ENCODE results near the gene BRSK2.

Gene BRSK2

DNA sequence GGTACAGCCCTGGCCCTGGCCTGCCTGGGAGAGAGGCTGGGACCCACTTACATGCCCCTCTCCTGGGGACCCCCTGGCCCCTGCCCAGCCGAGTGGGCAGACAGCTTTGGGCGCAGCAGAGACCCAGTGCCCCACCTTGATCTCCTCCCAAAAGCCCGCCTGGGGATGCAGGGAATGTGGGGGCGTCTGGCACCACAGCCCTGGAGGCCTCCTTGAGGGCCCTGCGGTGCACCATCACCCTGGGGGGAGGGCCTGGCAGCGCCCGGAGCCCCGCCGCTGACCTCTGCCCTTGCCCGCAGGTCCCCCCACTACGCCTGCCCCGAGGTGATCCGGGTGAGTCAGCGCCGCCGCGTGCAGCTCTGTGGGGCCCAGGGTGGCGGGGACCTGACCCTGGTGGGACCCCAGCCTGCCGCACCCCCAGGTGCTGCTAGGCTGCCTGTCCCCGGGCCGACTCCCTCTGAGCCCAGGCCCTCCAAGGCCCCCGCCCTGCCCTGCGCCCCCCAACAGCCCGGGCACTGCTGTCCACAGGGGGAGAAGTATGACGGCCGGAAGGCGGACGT lies 53.2 kb downstream of the BRSK2 start:
- no peaks in the 10 kb centered on the region for H3K4me1 ChIP-seq (ENCODE audit: control insufficient read depth, insufficient read depth, low read length, poor library complexity, severe bottlenecking)
- H3K9me3 ChIP-seq (ENCODE audit: control insufficient read depth, low read length) = no peaks in the 10 kb centered on the region
- H3K27ac ChIP-seq (ENCODE audit: insufficient read depth, low read length, poor library complexity, severe bottlenecking) = no peak overlapping the region
- no peak for DNase-seq
- no peak overlapping the region for H3K4me3 ChIP-seq (ENCODE audit: insufficient read depth, low read depth, low read length, poor library complexity, severe bottlenecking)
- no peaks in the 10 kb centered on the region for H3K27me3 ChIP-seq (replicated peaks; ENCODE audit: control insufficient read depth, insufficient read depth, low read length, poor library complexity, severe bottlenecking)
- no peaks in the 10 kb centered on the region for H3K36me3 ChIP-seq (ENCODE audit: control insufficient read depth, insufficient read depth, low read length)

DNA sequence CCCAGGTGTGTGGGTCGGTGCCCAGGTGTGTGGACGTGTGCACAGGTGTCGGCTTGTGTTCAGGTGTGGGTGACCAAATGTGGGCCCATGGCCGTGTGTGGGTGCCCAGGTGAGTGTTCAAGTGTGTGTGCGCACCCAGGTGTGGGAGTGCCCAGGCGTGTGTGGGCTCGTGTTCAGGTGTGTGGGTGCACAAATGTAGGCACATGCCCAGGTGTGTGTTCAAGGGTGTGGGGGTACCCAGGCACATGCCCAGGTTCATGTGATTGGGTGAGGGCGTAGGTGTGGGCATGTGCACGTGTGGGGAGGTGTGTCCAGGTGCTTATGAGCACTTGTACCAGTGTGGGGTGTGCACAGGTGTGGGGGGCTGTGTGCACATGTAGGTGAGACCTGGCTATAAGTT lies 54.0 kb downstream of the BRSK2 start:
- H3K9me3 ChIP-seq (ENCODE audit: control insufficient read depth, low read length) = no peaks in the 10 kb centered on the region
- H3K4me3 ChIP-seq (ENCODE audit: insufficient read depth, low read depth, low read length, poor library complexity, severe bottlenecking) = no peak overlapping the region
- no peaks in the 10 kb centered on the region for H3K27me3 ChIP-seq (replicated peaks; ENCODE audit: control insufficient read depth, insufficient read depth, low read length, poor library complexity, severe bottlenecking)
- DNase-seq = no peak
- no peaks in the 10 kb centered on the region for H3K36me3 ChIP-seq (ENCODE audit: control insufficient read depth, insufficient read depth, low read length)
- H3K4me1 ChIP-seq (ENCODE audit: control insufficient read depth, insufficient read depth, low read length, poor library complexity, severe bottlenecking) = no peaks in the 10 kb centered on the region
- no peak overlapping the region for H3K27ac ChIP-seq (ENCODE audit: insufficient read depth, low read length, poor library complexity, severe bottlenecking)

- no peak for DNase-seq
- Histone ChIP-seq H3K4me1 (ENCODE audit: control insufficient read depth, insufficient read depth, low read length, poor library complexity, severe bottlenecking) (no peaks in the 10 kb centered on the region), H3K4me3 (ENCODE audit: insufficient read depth, low read depth, low read length, poor library complexity, severe bottlenecking) (no peak overlapping the region), H3K9me3 (ENCODE audit: control insufficient read depth, low read length) (no peaks in the 10 kb centered on the region), H3K27ac (ENCODE audit: insufficient read depth, low read length, poor library complexity, severe bottlenecking) (no peak overlapping the region), H3K36me3 (ENCODE audit: control insufficient read depth, insufficient read depth, low read length) (no peaks in the 10 kb centered on the region), H3K27me3 (replicated peaks; ENCODE audit: control insufficient read depth, insufficient read depth, low read length, poor library complexity, severe bottlenecking) (no peaks in the 10 kb centered on the region)
Measured at GRCh38 chr11:1444321-1444720, 54.6 kb downstream of the BRSK2 start.

DNA sequence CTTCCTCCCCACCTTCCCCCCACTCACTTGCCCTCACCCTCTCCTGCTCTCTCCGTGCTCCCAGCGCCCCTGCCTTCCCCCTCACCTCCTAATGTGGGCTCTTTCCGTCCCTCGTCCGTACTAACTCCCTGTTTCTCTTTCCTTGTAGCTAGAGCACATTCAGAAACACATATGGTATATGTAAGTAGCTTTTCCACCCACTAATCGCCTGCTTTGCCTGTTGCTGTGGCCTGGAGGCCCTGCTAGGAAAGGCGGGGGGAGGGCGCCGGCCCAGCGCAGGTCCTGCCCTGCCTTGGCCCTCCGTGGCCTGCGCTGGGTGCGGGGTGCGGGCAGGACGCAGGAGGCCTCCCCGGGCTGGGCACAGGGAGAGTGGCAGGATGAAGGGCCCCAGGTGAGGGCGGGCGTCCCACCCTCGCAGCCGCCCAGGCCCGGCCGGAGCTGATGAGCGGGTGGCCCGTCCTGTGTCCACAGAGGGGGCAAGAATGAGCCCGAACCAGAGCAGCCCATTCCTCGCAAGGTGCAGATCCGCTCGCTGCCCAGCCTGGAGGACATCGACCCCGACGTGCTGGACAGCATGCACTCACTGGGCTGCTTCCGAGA lies 55.2 kb downstream of the BRSK2 start:
- no peak overlapping the region for H3K27ac ChIP-seq (ENCODE audit: insufficient read depth, low read length, poor library complexity, severe bottlenecking)
- no peaks in the 10 kb centered on the region for H3K9me3 ChIP-seq (ENCODE audit: control insufficient read depth, low read length)
- H3K36me3 ChIP-seq (ENCODE audit: control insufficient read depth, insufficient read depth, low read length) = no peaks in the 10 kb centered on the region
- H3K4me1 ChIP-seq (ENCODE audit: control insufficient read depth, insufficient read depth, low read length, poor library complexity, severe bottlenecking) = no peaks in the 10 kb centered on the region
- no peaks in the 10 kb centered on the region for H3K27me3 ChIP-seq (replicated peaks; ENCODE audit: control insufficient read depth, insufficient read depth, low read length, poor library complexity, severe bottlenecking)
- no peak overlapping the region for H3K4me3 ChIP-seq (ENCODE audit: insufficient read depth, low read depth, low read length, poor library complexity, severe bottlenecking)
- DNase-seq = no peak

DNA sequence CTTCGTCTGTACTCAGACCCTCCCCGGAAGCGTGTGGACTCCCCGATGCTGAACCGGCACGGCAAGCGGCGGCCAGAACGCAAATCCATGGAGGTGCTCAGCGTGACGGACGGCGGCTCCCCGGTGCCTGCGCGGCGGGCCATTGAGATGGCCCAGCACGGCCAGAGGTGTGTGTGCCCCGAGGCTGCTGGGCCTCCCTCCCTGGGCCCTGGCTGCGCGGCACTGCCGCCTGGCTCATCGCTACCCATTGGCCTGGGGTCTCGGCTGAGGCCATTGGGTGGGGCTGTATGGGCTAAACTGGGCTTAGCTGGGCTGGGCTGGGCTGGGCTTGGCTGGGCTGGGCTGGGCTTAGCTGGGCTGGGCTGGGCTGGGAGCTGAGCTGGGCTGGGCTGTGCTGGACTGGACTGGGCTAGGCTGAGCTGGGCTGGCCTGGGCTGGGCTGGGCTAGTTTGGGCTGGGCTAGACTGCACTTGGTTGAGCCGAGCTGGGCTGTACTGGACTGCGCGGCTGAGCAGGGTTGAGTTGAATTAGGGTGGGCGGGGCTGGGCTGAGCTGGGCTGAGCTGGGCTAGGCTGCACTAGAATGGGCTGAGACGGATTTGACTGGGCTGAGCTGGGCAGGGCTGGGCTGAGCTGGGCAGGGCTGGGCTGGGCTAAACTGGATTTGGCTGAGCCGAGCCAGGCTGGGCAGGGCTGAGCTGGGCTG lies 56.2 kb downstream of the BRSK2 start:
- Histone ChIP-seq H3K9me3 (ENCODE audit: control insufficient read depth, low read length) (no peaks in the 10 kb centered on the region), H3K36me3 (ENCODE audit: control insufficient read depth, insufficient read depth, low read length) (no peaks in the 10 kb centered on the region), H3K4me3 (ENCODE audit: insufficient read depth, low read depth, low read length, poor library complexity, severe bottlenecking) (no peak overlapping the region), H3K27me3 (replicated peaks; ENCODE audit: control insufficient read depth, insufficient read depth, low read length, poor library complexity, severe bottlenecking) (no peaks in the 10 kb centered on the region), H3K27ac (ENCODE audit: insufficient read depth, low read length, poor library complexity, severe bottlenecking) (no peak overlapping the region), H3K4me1 (ENCODE audit: control insufficient read depth, insufficient read depth, low read length, poor library complexity, severe bottlenecking) (no peaks in the 10 kb centered on the region)
- no peak for DNase-seq

GRCh38 chr11:1446623-1447022 lies 56.9 kb downstream of the BRSK2 start:
- H3K4me1 ChIP-seq (ENCODE audit: control insufficient read depth, insufficient read depth, low read length, poor library complexity, severe bottlenecking) = no peaks in the 10 kb centered on the region
- H3K4me3 ChIP-seq (ENCODE audit: insufficient read depth, low read depth, low read length, poor library complexity, severe bottlenecking) = no peak overlapping the region
- H3K36me3 ChIP-seq (ENCODE audit: control insufficient read depth, insufficient read depth, low read length) = no peaks in the 10 kb centered on the region
- no peaks in the 10 kb centered on the region for H3K9me3 ChIP-seq (ENCODE audit: control insufficient read depth, low read length)
- DNase-seq = no peak
- no peaks in the 10 kb centered on the region for H3K27me3 ChIP-seq (replicated peaks; ENCODE audit: control insufficient read depth, insufficient read depth, low read length, poor library complexity, severe bottlenecking)
- no peak overlapping the region for H3K27ac ChIP-seq (ENCODE audit: insufficient read depth, low read length, poor library complexity, severe bottlenecking)

DNA sequence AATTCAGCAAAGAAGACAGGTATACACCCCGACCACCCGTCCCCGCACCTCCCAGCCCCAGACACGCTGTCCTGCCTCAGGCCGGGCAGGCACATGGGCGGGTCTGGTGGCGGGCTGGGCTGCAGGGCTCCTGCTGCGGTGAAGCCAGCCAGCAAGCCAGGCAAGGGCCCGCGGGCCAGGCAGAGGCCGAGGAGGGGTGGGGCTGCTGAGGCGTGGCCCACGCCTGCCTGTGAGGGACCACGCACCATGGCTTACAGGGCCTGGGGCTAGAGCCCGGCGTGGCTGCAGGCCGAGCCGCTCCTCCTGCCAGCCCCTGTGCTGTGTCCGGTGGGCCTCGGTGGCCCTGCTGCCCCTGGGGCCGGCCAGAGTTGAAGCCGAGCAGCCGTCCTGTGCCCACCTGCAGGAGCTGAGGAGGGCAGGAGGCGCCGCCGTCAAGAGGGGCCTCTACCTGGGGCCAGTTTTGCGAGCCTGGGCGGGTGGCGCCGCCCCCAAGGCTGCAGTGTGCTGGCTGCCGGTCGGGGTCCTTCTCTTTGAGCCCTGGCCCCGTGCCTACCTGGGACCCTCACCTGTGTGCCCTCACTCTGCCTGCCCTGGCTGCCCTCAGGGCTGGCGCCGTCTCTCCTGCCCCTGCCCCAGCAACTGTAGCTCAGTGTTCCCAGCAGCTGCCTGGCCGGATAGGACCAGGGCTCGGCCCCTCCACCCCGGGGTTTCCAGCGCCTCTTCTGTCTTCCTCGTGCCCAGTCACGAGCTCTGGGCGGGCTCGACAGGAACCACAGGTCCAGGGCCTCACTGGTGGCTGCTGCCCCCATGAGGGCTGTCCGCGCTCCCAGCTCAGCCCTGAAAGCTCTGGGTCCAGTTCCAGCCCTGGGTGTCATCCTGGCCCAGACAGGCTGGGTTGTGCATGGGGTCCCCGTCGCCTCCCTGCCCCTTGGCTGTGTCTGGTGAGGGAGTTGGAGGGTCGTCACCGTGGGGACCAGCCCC lies 58.4 kb downstream of the BRSK2 start:
- no peaks in the 10 kb centered on the region for H3K36me3 ChIP-seq (ENCODE audit: control insufficient read depth, insufficient read depth, low read length)
- H3K4me1 ChIP-seq (ENCODE audit: control insufficient read depth, insufficient read depth, low read length, poor library complexity, severe bottlenecking) = no peaks in the 10 kb centered on the region
- no peak overlapping the region for H3K27ac ChIP-seq (ENCODE audit: insufficient read depth, low read length, poor library complexity, severe bottlenecking)
- H3K4me3 ChIP-seq (ENCODE audit: insufficient read depth, low read depth, low read length, poor library complexity, severe bottlenecking) = no peak overlapping the region
- H3K27me3 ChIP-seq (replicated peaks; ENCODE audit: control insufficient read depth, insufficient read depth, low read length, poor library complexity, severe bottlenecking) = no peaks in the 10 kb centered on the region
- H3K9me3 ChIP-seq (ENCODE audit: control insufficient read depth, low read length) = no peaks in the 10 kb centered on the region
- no peak for DNase-seq

DNA sequence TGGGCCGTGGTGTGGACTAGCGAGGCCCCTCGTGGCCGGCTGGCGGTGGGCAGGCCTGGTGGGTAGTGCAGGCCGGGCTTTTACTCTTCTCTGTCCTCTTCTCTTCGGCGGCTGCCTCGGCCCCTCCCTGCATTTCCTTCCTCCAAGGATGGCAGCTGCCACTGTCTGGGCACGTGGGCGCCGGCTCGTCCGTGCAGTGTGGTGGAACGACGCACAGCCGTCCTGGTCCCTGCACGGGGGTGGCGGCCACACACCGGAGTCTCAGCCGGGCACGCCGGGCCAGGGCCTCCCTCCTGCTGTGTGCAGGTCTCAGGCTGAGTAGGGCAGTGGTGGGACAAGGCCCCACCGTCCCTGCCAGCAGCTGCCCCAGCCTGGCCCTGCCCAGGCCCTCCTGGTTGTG lies 59.1 kb downstream of the BRSK2 start:
- no peaks in the 10 kb centered on the region for H3K36me3 ChIP-seq (ENCODE audit: control insufficient read depth, insufficient read depth, low read length)
- peaks cover 2% of the 10 kb centered on the region for H3K4me1 ChIP-seq (ENCODE audit: control insufficient read depth, insufficient read depth, low read length, poor library complexity, severe bottlenecking)
- no peaks in the 10 kb centered on the region for H3K9me3 ChIP-seq (ENCODE audit: control insufficient read depth, low read length)
- no peak for DNase-seq
- H3K27ac ChIP-seq (ENCODE audit: insufficient read depth, low read length, poor library complexity, severe bottlenecking) = no peak overlapping the region
- H3K27me3 ChIP-seq (replicated peaks; ENCODE audit: control insufficient read depth, insufficient read depth, low read length, poor library complexity, severe bottlenecking) = no peaks in the 10 kb centered on the region
- no peak overlapping the region for H3K4me3 ChIP-seq (ENCODE audit: insufficient read depth, low read depth, low read length, poor library complexity, severe bottlenecking)

GRCh38 chr11:1449490-1450243 lies 59.9 kb downstream of the BRSK2 start:
- H3K4me3 ChIP-seq (ENCODE audit: insufficient read depth, low read depth, low read length, poor library complexity, severe bottlenecking) = no peak overlapping the region
- DNase-seq = no peak
- peaks cover 3% of the 10 kb centered on the region for H3K4me1 ChIP-seq (ENCODE audit: control insufficient read depth, insufficient read depth, low read length, poor library complexity, severe bottlenecking)
- no peaks in the 10 kb centered on the region for H3K36me3 ChIP-seq (ENCODE audit: control insufficient read depth, insufficient read depth, low read length)
- no peak overlapping the region for H3K27ac ChIP-seq (ENCODE audit: insufficient read depth, low read length, poor library complexity, severe bottlenecking)
- H3K27me3 ChIP-seq (replicated peaks; ENCODE audit: control insufficient read depth, insufficient read depth, low read length, poor library complexity, severe bottlenecking) = no peaks in the 10 kb centered on the region
- H3K9me3 ChIP-seq (ENCODE audit: control insufficient read depth, low read length) = no peaks in the 10 kb centered on the region
